Measurements from ENCODE around the gene DMPK.
"Not testable (repeated sequence)": the region's sequence is repeated elsewhere in the genome, so short reads cannot be mapped to it uniquely, and the experiment has no call there.

The DMPK gene

DNA sequence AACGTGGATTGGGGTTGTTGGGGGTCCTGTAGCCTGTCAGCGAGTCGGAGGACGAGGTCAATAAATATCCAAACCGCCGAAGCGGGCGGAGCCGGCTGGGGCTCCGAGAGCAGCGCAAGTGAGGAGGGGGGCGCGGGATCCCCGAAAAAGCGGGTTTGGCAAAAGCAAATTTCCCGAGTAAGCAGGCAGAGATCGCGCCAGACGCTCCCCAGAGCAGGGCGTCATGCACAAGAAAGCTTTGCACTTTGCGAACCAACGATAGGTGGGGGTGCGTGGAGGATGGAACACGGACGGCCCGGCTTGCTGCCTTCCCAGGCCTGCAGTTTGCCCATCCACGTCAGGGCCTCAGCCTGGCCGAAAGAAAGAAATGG, 12.5 kb downstream of the DMPK start:
- peak in 1 of 2 donors; percentile 32 for DNase-seq (ENCODE audit: low read depth in 2 of 2)

DNA sequence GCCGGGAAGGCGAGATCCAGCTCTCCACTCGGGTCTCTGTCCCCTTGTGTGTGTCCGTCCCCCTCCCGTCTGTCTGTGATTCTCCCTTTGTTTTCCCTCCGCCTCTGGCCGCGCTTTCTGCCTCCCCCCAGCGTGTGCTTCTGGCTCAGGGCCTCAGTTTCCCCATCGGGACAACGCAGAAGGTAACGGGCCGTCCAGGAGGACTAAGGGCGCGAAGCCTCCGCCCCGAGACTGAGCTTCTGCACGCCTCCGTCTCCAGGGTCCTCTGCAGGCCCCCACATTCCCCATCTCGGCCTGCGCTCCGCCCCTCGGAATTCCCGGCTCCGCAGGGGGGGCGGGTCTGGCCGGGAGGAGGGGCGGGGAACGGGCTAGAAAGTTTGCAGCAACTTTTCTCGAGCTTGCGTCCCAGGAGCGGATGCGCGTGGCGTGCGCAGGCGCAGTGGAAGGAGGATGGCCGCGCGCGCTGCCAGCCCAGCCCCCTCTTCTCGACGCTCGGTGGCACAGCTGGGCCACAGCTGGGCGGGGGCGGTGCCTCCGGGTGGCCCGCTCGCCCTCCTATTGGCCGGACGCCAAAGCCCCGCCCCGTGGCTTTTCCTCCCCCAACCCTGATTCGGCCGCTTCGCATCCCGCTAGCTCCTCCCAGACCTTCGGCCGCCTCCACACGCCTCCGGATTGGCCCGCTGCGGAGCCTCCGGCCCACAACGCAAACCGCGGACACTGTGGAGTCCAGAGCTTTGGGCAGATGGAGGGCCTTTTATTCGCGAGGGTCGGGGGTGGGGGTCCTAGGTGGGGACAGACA, 13.1 kb downstream of the DMPK start, which contains the start of gene SIX5:
Gene SIX5, minus strand, starts transcription at position 269 of the 799 bp plus-strand sequence. CDS start 408 bp downstream, outside the sequence.
- peak; percentile 90 to 94 for DNase-seq (ENCODE audit: low read depth in 2 of 2)

DNA sequence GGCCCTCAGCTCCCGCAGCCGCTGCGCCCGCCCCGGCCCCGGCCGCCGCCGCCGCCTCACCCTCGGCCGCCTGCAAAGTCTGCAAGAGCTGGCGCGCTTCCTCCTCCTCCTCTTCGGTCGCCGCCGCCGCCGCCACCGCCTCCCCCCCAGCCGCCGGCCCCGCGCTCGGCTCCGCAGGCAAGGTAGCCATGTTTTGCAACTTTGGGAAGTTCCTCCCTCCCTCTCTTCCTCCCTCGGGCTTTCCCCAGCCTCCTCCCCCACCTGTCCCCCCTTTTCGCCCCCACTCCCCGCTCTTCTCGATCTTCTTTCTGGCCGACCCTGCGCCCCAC, 13.7 kb downstream of the DMPK start:
- DNase-seq (ENCODE audit: low read depth in 2 of 2), result peak in 1 of 2 donors; percentile 41

DNA sequence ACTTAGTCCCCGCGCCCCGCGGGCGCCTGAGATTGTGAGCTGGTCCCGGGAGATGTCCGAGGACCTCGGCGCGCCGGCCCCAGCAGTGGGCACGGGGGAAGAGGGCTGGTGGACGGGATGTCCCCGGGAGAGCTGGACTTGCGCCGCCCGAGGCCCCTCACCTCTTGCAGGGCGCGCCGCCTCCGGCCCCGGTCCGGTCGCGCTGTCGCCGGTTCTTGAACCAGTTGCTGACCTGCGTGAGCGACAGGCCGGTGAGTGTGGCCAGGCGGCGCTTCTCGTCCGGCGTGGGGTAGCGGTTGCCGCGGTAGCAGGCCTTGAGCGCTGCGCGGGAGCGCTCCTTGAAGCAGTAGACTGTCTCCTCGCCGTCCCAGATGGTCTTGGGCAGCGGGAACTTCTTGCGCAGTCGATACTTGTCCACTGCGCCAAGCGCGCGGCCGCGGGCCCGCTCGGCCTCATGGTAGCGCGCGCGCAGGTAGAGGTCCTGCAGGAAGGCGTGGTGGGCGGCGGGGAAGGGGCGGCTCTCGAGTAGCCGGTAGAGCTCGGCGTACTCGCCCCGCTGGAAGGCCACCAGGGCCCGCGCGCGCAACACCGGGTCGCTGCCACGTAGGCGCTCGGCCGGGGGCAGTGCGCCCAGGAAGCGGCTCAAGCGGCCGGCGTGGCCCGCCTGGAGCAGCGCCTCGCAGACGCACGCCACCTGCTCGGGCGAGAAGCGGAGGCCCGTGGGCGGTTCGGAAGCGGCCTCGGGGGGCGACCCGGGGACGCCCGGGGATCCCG, 14.2 kb downstream of the DMPK start:
- no peak for DNase-seq (ENCODE audit: low read depth in 2 of 2)

DNA sequence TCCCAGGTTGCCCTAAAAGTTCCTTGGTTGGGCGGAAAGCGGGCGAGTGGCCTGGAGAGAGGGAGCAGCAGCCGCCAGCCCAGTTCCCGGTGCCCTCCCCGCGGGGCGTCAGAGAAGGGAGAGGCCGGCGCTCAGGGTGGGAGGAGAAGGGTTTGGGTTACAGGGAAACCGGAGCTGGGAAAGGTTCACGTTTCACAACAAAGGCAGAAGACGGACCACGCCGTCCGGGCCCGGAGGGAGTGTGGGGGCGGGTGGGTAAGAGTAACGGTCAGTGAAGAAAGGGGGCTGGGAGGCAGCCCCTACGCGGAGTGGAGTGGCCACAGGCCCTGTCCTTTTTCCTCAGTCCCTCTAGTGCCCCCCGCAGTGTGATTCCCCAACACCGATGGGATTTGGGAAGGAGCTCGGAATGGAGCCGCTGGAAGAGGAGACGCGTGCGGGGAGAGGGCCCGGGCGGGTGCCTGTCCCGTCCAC, 14.8 kb downstream of the DMPK start:
- no peak for DNase-seq (ENCODE audit: low read depth in 2 of 2)

DNA sequence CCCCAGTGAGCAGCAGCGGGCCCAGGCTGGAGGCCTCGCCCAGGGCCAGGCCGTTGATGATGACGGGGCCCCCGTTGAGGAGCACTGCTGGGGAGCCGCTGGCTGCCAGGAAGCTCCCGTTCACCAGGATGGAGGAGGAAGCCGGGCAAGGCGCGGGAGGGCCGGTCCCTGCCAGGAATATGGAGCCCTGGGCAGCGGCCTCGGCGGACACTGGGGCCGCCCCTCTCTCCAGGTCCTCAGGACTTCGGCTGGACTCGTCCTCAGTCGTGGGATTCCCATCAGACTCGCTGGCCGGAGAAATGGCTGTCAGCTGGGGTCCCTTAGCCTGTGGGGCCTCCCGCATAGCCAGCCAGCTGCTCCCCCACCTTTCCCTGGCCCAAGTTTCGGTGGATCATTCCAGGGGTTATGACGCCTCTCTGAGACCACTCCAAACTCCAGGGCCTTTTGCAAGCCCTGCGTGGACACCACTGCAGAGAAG, 15.4 kb downstream of the DMPK start:
- DNase-seq (ENCODE audit: low read depth in 2 of 2), result no peak

DNA sequence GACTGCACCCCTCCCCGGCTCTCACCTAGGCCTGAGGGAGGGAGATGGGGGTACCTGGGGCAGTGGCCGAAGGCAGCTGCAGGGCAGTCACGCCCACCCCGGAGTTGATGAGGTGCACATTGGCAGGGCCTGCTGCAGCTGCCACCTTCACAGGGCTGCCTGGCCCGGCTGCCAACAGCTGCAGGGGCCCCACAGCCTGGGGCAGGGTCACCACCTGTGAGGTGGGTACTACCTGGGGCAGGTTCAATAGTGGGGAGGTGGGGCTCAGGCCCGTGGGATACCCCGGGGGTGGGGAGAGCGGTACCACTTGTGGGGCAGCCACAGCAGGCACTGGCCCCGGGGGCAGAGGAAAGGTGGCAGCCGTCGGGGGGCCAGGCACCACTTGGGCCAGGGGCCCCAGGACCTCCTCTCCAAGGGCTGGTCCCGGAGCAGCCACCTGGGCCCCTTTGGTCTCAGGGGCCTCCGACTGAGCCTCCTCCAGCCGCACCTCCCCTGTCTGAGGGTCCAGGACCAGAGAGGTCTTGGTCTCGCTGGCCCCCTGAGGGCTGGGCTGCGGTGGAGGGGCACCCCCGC, 15.9 kb downstream of the DMPK start:
- DNase-seq (ENCODE audit: low read depth in 2 of 2), result no peak

DNA sequence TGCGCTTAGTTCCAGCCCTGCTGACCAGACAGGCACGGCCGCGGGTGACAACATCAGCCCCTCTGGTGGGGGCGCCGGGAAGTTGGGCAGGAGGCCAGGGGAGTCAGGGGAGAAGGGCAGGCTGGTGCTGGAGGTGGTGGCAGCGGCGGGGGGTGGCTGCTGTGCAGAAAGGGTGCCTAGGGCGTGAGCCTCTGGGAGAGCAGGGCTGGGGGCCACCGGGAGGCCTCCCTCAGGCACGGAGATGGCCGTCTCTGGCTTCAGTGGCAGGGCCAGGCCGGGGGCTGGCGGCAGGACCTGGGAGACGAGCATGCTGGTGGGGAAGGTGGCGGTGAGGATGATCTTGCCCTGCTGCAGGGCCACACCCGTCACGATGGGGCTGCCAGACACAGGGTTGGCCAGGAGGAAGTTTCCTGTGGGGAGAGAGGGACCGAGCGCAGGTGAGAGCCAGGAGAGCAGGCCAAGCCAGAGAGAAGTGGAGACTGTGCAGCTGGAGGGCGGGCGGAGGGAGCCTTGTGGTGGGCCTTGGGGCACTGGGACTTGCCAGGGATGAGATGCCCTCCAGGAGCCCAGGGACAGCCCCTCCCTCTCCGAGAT, 16.5 kb downstream of the DMPK start:
- DNase-seq (ENCODE audit: low read depth in 2 of 2), result no peak

DNA sequence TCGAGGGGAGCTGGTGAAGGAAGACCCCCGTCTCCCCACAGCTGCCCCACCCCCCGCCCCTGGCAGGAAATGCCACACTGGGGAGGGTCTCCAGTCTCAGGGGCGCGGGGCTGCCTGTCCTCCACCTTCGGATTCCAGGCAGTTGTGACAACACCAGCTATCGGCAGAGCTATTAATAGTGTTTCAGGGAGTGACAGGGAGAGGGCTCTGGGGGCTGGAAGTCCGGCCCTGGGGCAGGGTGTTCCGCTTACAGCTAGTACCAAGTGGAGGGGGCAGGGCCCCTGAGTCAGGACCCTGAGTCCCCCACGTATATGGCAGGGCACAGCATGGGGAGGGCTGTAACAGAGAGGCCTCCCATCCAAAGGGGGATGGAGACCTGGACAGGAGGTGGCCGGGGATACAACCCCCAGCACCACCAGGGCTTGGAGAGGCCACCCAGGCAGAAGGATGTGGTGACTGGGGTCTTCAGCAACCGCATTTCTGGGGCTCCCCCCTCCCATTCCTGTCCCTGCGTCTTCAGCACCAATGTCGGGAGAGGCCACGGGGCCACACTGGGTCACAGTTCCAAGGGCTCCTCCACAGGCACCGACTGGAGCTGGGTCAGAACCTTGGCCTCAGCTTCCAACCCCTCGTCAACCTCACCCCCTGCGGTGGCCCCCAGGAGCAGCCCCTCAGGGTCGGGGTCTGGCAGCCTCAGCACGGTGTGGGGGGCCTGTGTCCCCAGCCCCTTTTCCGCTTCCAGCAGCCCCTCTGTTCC, 17.2 kb downstream of the DMPK start:
- no peak for DNase-seq (ENCODE audit: low read depth in 2 of 2)

DNA sequence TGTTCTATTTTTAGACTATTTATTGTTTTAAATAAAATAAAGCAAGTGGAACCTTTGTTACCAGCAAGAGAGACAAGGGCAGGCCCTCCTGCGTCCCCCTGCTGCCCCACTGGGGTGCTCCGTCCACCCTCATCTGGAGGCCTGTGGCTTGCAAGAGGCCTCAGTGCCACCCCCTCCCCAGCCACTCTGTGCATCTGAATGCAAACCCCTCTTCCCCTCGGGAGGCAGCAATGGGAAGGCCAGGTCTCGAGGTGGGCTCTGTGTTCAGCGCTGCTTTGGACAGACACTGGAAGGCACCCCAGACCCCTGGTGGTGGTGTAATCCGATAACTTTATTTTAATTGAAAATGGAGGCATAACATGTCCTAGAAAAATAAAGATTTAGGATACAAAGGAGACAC, 17.8 kb downstream of the DMPK start:
- DNase-seq (ENCODE audit: low read depth in 2 of 2), result no peak

DNA sequence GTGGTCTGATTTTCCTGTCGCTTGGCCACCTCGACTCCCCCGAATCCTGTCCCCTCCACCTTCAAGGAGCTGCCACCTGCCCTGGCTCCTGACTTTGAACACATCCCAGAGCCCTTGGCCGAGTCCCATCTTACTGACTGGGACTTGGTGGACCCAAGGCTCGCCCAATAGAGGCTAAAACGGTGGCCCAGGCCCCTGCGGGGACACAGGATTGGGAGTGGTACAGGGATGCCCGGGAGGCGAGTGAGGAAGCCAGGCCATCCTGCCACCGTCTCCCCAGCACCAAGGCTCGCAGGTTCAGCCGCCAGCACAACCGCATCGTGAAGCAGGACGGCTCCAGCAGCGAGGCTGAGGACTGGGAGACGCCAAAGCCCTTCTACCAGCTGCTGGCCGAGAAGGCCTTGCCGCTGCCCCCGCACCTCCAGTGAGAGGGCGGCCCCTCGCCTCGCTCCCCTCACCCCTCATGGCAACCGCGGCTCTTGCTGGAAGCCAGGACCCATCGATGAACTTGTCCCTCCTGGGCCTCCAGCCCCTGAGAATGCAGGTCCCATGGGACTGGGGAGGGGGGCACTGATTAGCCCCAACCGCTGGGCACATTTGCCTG, 18.5 kb downstream of the DMPK start:
- DNase-seq (ENCODE audit: low read depth in 2 of 2), result no peak

DNA sequence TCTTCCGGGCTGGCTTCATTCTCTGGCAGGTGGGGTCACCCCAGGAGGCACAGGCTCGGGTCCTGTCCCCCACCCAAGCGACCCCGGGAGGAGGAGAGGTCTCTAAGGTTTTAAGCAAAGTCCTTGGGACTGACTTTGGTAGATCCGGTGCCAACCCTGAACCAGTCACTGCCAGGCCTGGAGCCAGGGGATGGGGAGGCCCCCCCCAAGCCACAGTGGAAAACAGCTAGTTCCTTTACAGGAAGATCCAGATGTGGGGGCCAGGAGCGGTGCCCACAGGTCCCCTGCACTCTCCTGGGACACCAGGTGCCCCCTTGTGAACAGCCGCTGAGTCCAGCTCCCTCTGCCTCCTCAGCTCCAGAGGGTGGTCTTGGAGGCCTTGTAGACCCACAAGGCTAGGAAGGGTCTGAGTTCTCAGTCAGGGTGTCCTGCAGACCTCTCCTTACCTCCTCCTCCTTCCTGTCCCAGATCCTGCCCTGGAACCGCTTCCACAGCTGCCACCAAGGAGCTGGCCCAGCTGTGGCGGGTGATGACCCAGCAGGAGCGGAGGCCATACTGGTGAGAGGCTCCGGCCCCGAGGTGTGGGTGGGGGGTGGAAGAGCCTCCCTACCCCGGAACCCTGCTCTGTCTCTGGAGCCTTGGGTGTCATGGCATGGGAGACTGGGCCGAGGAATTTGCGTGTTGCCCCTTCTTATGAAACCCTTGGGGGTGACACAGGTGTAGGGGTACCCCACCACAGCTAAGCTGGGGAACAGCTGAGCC, 19.2 kb downstream of the DMPK start:
- DNase-seq (ENCODE audit: low read depth in 2 of 2), result no peak

DNA sequence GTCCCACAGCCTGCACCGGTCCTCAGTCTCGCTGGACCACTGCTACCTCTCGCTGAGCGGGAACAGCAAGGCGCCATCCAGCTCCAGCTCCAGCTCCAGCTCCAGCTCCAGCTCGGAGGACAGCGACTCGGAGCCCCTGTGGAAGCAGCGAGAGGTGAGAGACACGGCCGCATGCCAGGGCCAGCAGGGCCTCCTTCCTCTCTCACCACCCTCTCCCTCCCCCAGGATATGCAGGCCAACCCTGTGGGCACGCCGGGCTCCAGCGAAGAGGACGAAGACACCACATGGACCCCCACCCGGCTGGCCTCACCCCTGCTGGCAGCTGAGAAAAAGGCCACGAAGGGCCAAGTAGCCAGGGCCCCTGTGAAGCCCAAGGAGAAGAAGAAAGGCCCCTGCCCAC, 20.6 kb downstream of the DMPK start:
- DNase-seq (ENCODE audit: low read depth in 2 of 2), result no peak

DNA sequence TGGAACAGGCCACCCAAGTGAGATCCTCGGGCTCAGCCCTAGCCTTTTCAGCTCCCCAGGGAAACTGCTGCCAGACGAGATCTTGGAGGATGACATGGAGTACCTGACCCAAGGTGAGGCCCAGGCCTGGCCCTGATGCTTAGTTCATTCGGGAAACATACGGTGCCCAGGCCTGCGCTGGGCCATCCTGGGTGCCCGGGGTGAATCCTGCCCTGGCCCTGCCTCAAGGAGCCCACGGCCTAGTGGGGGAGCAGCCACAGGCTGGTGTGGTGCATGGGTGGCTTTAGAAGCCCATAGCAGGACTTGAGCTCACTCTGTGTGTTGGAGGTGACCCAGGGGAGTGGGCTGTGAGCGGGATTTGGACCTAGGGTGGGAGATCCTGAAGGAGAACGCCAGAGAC, 23.4 kb downstream of the DMPK start:
- DNase-seq (ENCODE audit: low read depth in 2 of 2), result no peak

DNA sequence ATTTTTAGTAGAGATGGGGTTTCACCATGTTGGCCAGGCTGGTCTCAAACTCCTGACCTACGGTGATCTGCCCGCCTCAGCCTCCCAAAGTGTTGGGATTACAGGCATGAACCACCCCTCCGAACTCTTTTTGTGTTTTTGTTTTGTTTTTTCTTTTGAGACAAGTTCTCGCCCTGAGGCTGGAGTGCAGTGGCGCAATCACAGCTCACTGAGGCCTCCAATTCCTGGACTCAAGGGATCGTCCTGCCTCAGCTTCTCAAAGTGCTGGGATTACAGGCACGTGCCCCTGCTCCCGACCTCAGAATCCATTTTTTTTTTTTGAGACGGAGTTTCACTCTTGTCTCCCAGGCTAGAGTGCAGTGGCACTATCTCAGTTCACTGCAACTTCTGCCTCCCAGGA, 24.6 kb downstream of the DMPK start:
- no peak for DNase-seq (ENCODE audit: low read depth in 2 of 2)

DNA sequence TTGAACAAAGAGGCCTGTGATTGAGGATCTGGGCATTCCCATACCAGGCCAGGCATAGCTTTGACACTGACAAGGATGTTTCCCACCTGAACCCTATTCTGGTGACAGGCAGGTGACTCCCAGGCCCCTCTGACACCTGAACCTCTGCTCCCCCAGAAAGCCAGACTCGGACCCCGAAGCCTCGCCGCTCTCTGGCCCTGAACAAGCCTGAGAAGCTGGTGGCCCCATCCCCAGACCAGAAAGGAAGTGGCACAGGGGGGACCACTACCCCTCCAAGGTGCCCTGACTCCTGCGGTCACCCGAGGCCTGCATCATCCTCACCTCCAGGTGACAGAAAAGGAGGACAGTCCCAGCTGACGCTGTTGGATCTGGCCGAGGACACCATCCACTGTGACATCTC, 28.0 kb downstream of the DMPK start:
- no peak for DNase-seq (ENCODE audit: low read depth in 2 of 2)

DNA sequence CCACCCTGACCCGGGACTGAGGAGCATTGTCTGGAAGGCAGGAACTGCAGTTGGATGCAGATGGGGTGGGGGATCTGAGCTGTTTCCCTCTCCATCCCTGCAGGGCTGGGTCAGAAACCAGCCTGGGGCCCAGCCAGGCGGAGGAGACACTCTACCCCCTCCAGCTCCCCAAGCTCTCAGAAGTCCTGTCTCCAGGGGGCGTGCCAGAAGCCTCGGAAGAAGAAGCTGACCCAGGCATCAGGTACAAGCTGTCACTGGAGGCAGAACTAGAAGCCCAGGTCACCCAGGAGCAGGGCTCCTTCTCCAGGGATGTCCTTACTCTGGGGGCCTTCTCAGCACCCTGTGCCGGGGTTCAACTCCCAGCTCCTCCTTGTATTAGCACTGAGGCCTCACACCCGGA, 28.7 kb downstream of the DMPK start:
- DNase-seq (ENCODE audit: low read depth in 2 of 2), result no peak

DNA sequence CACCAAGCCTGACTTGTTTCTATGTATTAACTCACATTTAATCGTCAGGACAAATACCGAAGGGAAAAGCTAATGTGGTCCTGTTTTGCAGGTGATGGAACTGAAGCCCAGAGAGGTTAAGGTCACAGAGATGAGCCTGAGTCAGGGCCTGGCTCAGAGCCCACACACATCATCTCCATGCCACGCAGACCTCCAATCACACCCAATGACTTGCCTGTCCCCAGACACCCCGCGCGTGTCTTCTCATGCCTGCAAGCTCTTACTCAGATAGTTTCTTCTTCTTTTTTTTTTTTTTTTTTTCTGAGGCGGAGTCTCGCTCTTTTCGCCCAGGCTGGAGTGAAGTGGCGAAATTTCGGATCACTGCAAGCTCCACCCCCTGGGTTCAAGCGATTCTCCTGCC, 29.7 kb downstream of the DMPK start:
- no peak for DNase-seq (ENCODE audit: low read depth in 2 of 2)

DNA sequence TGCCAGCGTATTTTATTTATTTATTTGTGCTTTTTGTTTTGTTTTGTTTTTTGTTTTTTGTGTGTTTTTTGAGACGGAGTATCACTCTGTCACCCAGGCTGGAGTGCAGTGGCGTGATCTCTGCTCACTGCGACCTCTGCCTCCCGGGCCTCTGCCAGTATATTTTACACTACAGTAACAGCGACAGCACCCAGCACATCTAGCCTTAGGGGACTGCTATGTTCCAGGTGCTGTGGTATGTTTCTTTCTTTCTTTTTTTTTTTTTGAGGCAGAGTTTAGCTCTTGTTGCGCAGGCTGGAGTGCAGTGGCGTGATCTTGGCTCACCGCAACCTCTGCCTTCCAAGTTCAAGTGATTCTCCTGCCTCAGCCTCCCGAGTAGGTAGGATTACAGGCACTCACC, 30.8 kb downstream of the DMPK start:
- DNase-seq (ENCODE audit: low read depth in 2 of 2), result not testable (repeated sequence)

DNA sequence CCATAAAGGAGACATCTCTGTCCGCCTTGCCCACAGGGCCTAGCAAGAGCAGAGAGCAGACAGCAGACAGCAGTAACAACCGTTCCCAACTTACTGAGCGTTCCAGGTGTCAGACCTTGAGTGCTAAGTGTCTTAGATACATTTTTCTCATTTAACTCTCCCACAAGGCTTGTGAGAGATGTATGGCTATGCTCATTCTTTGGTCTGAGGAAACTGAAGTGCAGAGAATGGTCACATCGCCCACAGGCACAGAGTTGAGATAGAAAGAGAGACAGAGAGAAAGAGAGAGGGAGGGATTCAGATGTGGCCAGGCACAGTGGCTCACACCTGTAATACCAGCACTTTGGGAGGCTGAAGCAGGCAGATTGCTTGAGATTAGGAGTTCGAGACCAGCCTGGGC, 34.8 kb downstream of the DMPK start:
- no peak for DNase-seq (ENCODE audit: low read depth in 2 of 2)
